GM12892 (cell line): ENCODE data around the gene EFEMP2.

Experiments
- DNase-seq: peaks from one replicate; pipeline ENCODE4 v3.0.0; 2011; ENCODE audit not compliant: insufficient read length
- FAIRE-seq: peaks from 2 replicates; lab custom pipeline; 2011; peaks lifted over from hg19 to GRCh38; lab: Jason Lieb, UNC
- POLR2A ChIP-seq: IDR thresholded peaks from 2 replicates; pipeline ENCODE4 v1.6.1; 2011; ENCODE audit warnings: low read depth, low read length, control low read depth
- POLR2AphosphoS5 ChIP-seq: IDR thresholded peaks from 2 replicates; pipeline ENCODE4 v1.6.1; 2011; ENCODE audit warnings: low read depth, low read length, control low read depth
- TAF1 ChIP-seq: IDR thresholded peaks from 2 replicates; pipeline ENCODE4 v1.6.1; 2011; ENCODE audit warnings: low read depth, mild to moderate bottlenecking, control low read depth, low read length, borderline replicate concordance

EFEMP2 gene

DNA sequence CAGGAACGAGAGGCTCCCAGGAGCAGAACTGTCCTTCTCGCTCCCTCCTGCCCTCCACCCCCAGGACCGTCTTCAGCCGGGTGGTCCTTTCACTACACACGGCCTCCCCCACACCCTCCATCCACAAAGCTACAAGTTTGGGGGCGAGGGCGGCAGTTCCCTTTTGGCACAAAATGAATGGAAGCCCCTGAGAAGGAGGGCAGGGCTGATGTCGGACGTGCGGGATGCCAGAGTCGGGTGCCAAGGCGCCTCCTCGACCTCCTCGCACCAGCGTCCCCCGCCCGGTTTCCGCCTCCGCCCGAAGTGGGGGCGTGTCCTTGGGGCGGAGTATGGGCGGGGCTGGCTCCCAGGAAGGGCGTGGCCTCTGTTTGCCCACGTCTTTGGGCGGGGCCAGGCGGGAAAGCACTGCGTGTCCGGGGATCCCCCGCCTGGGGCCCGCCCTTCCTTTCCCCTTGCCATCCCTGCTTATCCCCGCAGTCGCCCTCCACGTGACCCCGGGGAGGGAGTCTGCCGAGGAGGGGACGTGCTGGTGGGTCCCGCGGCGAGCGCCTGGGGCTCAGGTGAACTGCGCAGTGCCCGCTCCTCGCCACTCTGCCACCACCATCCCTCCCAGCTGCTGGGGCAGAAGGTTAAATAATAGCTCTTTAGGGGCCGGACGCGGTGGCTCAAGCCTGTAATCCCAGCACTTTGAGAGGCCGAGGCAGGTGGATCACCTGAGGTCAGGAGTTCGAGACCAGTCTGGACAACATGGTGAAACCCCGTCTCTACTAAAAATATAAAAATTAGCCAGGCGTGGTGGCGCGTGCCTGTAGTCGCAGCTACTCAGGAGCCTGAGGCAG, 937 bp upstream of the EFEMP2 start:
- TF ChIP-seq POLR2A (peak; percentile 69; the same call in 1 of the 2 replicates), TAF1 (0 out of 2 replicates have a peak, but pooled peaks have one; percentile 21), POLR2AphosphoS5 (0 out of 2 replicates have a peak, but pooled peaks have one; percentile 51)
- peak; percentile 100 for FAIRE-seq

GRCh38 chr11:65871811-65872548, 620 bp downstream of the EFEMP2 start:
- DNase-seq (no peak), FAIRE-seq (no peak)
- TF ChIP-seq POLR2A (no peak), TAF1 (no peak), POLR2AphosphoS5 (no peak)

More for the DNA sequence above, 937 bp upstream of the EFEMP2 start:
- DNase-seq, result peak; percentile 98

- peak; percentile 27 for TF ChIP-seq POLR2A
- no peak for TF ChIP-seq POLR2AphosphoS5
- peak; percentile 75 for FAIRE-seq
- DNase-seq, result no peak
These were observed 1.6 kb downstream of the EFEMP2 start for GRCh38 chr11:65870706-65871681.

GRCh38 chr11:65870307-65870658, 2.3 kb downstream of the EFEMP2 start:
- TF ChIP-seq TAF1, result no peak
- no peak for TF ChIP-seq POLR2AphosphoS5
- no peak for TF ChIP-seq POLR2A
- DNase-seq (no peak), FAIRE-seq (peak; percentile 74)

DNA sequence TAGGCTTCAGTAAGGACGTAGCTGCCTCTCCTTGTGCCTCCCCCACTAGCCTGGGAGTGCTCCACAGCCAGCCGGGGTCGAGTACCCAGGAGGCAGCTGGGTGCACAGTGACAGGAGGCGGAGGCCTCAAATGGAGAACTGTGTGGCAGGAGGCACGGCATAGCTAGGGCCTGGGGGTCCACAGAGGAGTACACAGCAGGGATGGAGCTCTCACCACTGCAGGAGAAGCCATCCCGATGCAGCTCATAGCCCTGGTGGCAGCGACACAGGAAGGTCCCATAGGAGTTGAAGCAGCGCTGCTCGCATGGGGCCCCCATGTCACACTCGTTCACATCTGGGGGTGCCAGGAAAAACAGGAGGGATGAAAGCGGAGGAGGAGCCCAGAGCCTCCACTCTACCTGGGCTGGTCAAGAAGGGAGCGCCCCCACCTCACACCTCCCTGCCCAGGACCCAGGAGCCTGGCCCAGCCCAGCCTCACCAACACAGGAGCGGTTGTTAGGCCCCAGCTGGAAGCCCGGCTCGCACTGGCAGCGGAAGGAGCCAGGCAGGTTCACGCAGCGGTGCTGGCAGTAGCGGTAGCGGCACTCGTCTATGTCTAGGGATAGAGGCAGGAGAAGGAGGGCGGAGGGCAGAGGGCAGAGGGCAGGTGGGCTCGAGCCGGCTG, 2.8 kb downstream of the EFEMP2 start:
- peak; percentile 62 for TF ChIP-seq POLR2A
- no peak for TF ChIP-seq TAF1
- TF ChIP-seq POLR2AphosphoS5, result peak; percentile 31
- FAIRE-seq (no peak), DNase-seq (no peak)

DNA sequence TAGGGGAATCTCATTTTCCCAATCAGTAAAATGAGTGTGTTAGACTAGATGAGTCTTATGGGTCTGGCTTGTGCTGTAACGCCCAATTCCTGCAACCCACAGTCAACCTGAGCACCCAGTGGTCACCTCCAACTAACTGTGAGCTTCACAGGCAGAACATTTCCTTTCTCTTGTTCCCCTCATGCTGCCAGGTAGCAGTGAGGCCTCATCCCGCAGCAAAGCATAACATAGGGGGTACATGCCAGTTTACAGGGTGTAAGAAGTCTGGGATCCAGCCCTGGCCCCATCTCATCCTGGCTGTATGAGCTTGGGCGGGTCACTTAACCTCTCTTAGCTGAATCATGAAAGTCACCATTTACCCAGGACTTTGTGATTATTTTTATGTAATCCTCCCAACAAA, 3.7 kb downstream of the EFEMP2 start:
- TF ChIP-seq POLR2AphosphoS5 (0 out of 2 replicates have a peak, but pooled peaks have one; percentile 9), POLR2A (peak; percentile 13), TAF1 (no peak)
- FAIRE-seq (no peak), DNase-seq (no peak)

- TF ChIP-seq POLR2AphosphoS5 (peak; percentile 72), POLR2A (peak; percentile 40; the same call in 1 of the 2 replicates), TAF1 (no peak)
- FAIRE-seq (no peak), DNase-seq (no peak)
These were observed 4.4 kb downstream of the EFEMP2 start for GRCh38 chr11:65868076-65868667.

DNA sequence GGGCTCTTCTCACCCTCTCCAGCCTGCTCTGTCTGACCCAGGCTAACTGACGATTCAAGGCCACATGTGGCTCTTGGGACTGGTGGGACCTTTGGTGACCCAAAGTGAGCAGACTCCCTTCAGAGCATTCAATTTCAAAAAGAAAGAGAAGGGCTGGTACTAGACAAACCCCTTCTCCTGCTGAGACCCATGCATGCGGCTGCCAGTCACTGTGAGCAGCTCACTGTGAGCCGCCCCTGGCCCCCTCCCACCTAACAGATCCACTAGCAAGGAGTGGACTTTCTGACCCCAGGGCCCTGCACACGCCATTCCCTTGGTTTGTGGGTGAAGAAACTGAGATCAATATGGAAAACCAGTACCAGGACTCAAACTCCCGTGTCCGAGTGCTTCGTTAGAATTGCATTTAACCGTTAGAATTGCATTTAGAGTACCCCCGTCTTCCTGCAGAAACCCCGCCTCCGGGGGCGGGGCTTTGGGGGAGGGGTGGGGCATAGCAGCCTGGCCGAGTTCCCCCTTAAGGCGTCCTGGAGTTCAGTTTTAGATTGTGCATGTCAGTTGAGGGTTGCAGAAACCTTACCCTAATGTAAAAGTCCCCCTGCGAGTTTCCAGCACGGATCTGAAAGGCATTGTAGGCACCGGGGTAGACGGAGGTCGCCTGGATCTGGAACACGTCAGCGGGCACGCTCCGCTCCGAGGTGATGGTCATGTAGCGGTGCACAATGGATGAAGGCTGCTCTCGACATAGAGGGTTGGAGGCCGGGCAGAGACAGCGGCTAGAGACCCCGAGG, 5.1 kb downstream of the EFEMP2 start:
- DNase-seq, result no peak
- no peak for TF ChIP-seq POLR2A
- TF ChIP-seq POLR2AphosphoS5, result no peak
- no peak for TF ChIP-seq TAF1
- peak; percentile 87 for FAIRE-seq

- no peak for FAIRE-seq
- no peak for DNase-seq
These were observed 5.9 kb downstream of the EFEMP2 start for GRCh38 chr11:65866509-65867283.

More at GRCh38 chr11:65866509-65867283, 5.9 kb downstream of the EFEMP2 start:
- TF ChIP-seq POLR2A, result no peak
- no peak for TF ChIP-seq TAF1
- no peak for TF ChIP-seq POLR2AphosphoS5
